ENCODE measurements around the gene PSRC1.

Gene PSRC1

DNA sequence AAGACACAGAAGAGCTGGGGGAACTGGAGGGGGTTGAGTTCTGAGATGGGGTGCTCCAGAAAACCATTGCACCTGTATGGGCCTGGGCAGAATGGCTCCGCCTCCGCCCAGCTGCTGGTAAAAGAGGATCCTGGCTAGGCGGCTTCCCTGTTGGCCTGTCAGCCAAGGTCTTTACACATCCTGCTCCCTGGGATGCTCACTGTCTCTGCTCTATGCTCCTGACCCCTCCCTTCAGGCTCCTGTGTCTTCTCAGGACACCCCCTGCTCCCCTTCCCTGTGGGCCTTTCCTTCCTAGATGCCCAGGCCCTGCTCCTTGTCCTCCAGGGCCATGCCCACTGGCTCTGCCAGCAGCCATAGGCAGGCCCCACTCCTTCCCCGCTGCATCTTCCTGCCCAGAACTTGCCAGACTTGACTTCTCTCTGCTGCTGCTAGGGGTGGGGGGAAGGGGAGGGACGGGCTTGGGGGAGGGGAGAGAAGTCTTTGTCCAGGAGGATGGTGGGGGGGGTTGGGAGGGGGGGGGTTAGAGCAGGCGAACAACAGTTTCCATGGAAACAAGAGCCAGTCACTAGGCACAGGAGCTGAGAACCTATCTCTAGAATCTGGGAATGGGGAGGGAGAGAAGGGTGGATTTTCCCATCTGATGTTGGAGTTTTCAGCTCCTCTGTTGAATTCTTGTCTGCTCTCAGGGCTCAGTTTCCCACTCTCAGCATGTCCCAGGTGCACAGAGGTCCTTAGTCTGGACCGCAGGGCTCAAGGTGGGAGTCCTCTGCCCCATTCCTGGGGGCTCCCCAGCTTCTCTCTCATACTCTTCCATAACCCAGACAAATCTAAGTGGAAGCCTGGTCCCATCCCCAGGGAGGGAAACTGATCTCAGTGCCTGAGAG is 23.0 kb downstream of the PSRC1 start:
- TF ChIP-seq, protein P1, sequence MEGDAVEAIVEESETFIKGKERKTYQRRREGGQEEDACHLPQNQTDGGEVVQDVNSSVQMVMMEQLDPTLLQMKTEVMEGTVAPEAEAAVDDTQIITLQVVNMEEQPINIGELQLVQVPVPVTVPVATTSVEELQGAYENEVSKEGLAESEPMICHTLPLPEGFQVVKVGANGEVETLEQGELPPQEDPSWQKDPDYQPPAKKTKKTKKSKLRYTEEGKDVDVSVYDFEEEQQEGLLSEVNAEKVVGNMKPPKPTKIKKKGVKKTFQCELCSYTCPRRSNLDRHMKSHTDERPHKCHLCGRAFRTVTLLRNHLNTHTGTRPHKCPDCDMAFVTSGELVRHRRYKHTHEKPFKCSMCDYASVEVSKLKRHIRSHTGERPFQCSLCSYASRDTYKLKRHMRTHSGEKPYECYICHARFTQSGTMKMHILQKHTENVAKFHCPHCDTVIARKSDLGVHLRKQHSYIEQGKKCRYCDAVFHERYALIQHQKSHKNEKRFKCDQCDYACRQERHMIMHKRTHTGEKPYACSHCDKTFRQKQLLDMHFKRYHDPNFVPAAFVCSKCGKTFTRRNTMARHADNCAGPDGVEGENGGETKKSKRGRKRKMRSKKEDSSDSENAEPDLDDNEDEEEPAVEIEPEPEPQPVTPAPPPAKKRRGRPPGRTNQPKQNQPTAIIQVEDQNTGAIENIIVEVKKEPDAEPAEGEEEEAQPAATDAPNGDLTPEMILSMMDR (conservative IDR thresholded peaks at IDR 0.05; ENCODE audit: control insufficient read depth, insufficient read depth, low read depth, low read length) = no peak
- DNase-seq (ENCODE audit: low read depth) = no peak
- no peak overlapping the region for H3K4me3 ChIP-seq (ENCODE audit: control insufficient read depth, low read depth, low read length)

DNA sequence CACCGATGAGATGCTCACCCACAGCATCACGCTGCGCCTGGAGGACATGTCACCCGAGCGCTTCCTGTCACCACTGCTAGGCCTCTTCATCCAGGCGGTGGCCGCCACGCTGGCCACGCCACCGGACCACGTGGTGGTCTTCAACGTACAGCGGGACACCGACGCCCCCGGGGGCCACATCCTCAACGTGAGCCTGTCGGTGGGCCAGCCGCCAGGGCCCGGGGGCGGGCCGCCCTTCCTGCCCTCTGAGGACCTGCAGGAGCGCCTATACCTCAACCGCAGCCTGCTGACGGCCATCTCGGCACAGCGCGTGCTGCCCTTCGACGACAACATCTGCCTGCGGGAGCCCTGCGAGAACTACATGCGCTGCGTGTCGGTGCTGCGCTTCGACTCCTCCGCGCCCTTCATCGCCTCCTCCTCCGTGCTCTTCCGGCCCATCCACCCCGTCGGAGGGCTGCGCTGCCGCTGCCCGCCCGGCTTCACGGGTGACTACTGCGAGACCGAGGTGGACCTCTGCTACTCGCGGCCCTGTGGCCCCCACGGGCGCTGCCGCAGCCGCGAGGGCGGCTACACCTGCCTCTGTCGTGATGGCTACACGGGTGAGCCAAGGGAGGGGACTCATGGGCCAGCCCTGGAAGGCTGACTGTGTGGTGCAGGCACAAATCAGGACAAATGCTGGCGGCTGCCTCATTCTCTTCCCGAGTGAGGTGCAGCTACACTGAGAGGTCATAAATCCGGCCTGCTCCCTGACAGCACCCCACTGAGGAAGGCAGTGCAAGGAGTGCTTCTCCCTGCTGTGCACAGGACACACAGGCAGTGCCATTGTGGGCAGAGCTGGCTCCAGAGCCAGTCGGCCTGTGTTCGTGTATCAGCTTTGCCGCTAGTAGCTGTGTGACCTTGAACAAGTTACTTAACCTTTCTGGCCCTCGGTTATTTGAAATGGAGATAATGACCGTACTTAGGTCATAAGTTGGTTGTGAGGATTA is 24.2 kb downstream of the PSRC1 start:
- no peak overlapping the region for H3K4me3 ChIP-seq (ENCODE audit: control insufficient read depth, low read depth, low read length)
- TF ChIP-seq, protein P1 (conservative IDR thresholded peaks at IDR 0.05; ENCODE audit: control insufficient read depth, insufficient read depth, low read depth, low read length) = no peak
- DNase-seq (ENCODE audit: low read depth) = no peak

DNA sequence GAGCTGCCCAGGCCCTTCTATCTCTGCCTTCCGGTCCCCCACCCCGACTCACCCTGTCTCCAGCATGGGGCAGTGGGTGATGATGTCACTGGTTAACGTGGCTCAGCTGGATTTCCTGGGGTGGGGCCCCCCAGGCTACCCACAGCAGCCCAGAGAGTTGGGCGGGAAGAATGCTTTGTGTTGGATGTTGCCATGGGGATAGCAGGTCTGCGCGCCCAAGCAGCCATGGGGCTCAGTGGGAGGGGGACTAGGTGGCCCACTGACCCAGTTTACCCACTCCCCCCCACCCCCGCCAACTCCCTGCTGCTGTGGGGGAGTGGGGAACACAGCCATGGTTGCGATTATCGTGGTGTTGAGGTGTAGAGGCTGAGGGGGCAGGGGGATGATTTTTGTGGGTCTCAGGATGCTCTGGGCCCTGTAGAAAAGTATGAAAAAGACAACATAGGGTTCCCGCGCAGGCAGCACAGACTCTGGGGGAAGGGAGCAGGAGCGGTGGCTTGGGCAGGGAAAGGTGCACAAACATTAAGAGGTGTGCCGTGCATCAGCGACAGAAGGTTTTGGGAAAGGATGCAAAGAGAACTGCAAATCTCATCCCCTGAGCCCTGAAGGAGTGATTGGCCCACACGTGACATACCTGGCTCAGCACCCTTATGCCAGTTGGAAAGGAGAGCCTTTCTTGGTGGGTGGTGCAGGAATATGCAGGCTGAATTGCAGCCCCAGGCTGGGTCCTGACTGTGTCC is 25.1 kb downstream of the PSRC1 start:
- H3K4me3 ChIP-seq (ENCODE audit: control insufficient read depth, low read depth, low read length) = no peak overlapping the region
- DNase-seq (ENCODE audit: low read depth) = no peak
- TF ChIP-seq, protein P1 (conservative IDR thresholded peaks at IDR 0.05; ENCODE audit: control insufficient read depth, insufficient read depth, low read depth, low read length) = no peak

DNA sequence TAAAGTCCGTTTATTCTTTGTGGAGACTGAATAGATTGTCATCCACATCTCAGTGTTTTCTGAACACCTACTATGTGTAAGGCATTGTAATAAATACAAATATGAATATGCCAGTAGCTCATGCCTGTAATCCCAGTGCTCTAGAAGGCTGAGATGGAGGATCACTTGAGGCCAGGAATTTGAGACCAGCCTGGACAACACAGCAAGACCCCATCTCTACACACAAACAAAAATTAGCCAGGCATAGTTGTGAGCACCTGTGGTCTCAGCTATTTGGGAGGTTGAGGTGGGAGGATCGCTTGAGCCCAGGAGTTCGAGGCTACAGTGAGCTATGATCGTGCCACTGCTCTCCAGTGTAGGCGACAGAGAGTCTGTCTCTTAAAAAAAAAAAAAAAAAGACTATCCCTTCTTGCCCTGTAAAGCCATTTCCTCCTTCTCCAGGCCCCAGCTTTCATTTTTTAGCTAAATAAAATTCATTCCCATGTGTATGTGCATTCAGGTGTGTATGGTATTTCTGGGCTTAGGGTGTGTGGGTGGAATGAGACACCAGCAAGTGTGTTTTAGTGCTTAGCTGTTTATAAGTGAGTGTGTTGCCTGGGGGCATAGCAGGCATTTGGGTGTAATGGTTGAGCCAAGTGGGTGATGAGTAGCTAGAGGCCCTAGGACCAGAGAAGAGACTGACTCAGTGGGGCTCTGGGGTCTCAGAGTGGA is 25.8 kb downstream of the PSRC1 start:
- H3K4me3 ChIP-seq (ENCODE audit: control insufficient read depth, low read depth, low read length) = no peak overlapping the region
- no peak for DNase-seq (ENCODE audit: low read depth)

DNA sequence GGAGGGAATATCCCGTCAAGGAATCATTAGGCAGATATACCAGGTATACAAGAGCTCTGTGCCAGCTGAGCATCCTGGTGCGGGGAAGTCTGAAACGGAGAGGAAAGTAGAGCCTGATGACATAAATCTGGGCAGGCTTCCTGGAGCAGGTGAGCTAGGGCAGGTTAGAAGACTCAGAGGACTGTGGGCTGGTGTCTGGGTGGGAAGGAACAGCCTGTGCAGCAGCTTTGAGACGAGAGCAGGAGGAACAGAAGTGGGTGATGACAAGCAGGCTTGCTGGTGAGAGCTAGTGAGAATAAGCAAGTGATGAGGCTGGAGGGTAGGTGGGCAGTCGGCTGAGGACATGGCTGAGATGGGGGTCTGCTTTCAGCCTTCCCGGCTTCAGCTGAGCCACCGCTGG is 26.9 kb downstream of the PSRC1 start:
- TF ChIP-seq, protein P1 (conservative IDR thresholded peaks at IDR 0.05; ENCODE audit: control insufficient read depth, insufficient read depth, low read depth, low read length) = no peak
- H3K4me3 ChIP-seq (ENCODE audit: control insufficient read depth, low read depth, low read length) = no peak overlapping the region
- DNase-seq (ENCODE audit: low read depth) = no peak

More for the DNA sequence above, 25.8 kb downstream of the PSRC1 start:
- TF ChIP-seq, protein P1 (conservative IDR thresholded peaks at IDR 0.05; ENCODE audit: control insufficient read depth, insufficient read depth, low read depth, low read length) = no peak

Data from fibroblast of mammary gland (primary cell).